Endodermal cell (in vitro differentiated cells): ENCODE data around the gene SIX4. TPM values are rescaled to one million over a fixed set of nuclear protein-coding genes. Genes with fewer than 3 reads are reported as not detected.

Source experiments
- DNase-seq: peaks from one replicate; pipeline ENCODE4 v3.0.0-alpha.2; 2017
- H3K27ac ChIP-seq: 2 replicates; pipeline ENCODE4 v1.5.1; 2013; ENCODE audit warnings: mild to moderate bottlenecking, low read depth, low read length, moderate library complexity
- H3K27me3 ChIP-seq: 2 replicates; pipeline ENCODE4 v1.6.1; 2013; ENCODE audit warnings: mild to moderate bottlenecking, low read length, moderate library complexity; ENCODE audit not compliant: insufficient read depth, control insufficient read depth, poor library complexity, severe bottlenecking
- H3K36me3 ChIP-seq: 2 replicates; pipeline ENCODE4 v1.7.0; 2013; ENCODE audit warnings: mild to moderate bottlenecking, low read length, moderate library complexity; ENCODE audit not compliant: control insufficient read depth, insufficient read depth
- H3K4me1 ChIP-seq: one replicate; pipeline ENCODE4 v1.7.0; 2013; ENCODE audit warnings: low read length; ENCODE audit not compliant: control insufficient read depth, insufficient read depth
- H3K4me3 ChIP-seq: 2 replicates; pipeline ENCODE4 v1.5.1; 2013; ENCODE audit warnings: mild to moderate bottlenecking, low read length, moderate library complexity
- H3K9ac ChIP-seq: 2 replicates; pipeline ENCODE4 v1.6.1; 2013; ENCODE audit warnings: mild to moderate bottlenecking, low read length, moderate library complexity; ENCODE audit not compliant: poor library complexity, severe bottlenecking; ENCODE audit errors: extremely low read depth
- H3K9me3 ChIP-seq: 2 replicates; pipeline ENCODE4 v1.6.1; 2013; ENCODE audit warnings: mild to moderate bottlenecking, low read length, moderate library complexity; ENCODE audit not compliant: control insufficient read depth
- H3K27ac Mint-ChIP-seq: 2 replicates; pipeline ENCODE4 v1.8.0; 2020; ENCODE audit warnings: mixed read lengths
- H3K27me3 Mint-ChIP-seq: 2 replicates; pipeline ENCODE4 v1.8.0; 2021; ENCODE audit warnings: mild to moderate bottlenecking, mixed read lengths; ENCODE audit not compliant: insufficient read depth
- H3K36me3 Mint-ChIP-seq: 2 replicates; pipeline ENCODE4 v1.8.0; 2020; ENCODE audit warnings: low read depth, mixed read lengths
- H3K4me1 Mint-ChIP-seq: 2 replicates; pipeline ENCODE4 v1.8.0; 2020; ENCODE audit warnings: mixed read lengths
- H3K4me3 Mint-ChIP-seq: 2 replicates; pipeline ENCODE4 v1.8.0; 2020; ENCODE audit warnings: mild to moderate bottlenecking, moderate library complexity, mixed read lengths
- H3K9me3 Mint-ChIP-seq: 2 replicates; pipeline ENCODE4 v1.8.0; 2020; ENCODE audit warnings: mild to moderate bottlenecking, mixed read lengths
- CTCF ChIP-seq: fragments of 200-600 bp; sonication (generic); conservative IDR thresholded peaks from 2 replicates; pipeline ENCODE4 v1.5.0; 2021; ENCODE audit warnings: antibody characterized with exemption, mild to moderate bottlenecking
- WGBS, 2 experiments: methylation state at CpG; one replicate each; pipeline versions ENCODE4 v1.1.5 to v1.1.7; 2013; ENCODE audit warnings: missing lambda C conversion rate in 2 of 2, mixed read lengths in 1 of 2; ENCODE audit not compliant: insufficient coverage in 1 of 2, insufficient read length in 1 of 2; 5-methylcytosine and 5-hydroxymethylcytosine counted together
- total RNA-seq, 2 donors: library from RNA; stranded (reverse); fragmentation: NEBNext Ultra II Directional in 1 of 2; extraction: Animal tissue kit (Norgen Biotek cat#: 25700) in 1 of 2; gene quantifications; 2 replicates in 1 of 2; 3 replicates in 1 of 2; pipeline ENCODE4 v1.2.1, GENCODE V29; 2021

Gene SIX4
- total RNA-seq, 2 donors from 2014 or later = 5.6 to 9.8 TPM

DNA sequence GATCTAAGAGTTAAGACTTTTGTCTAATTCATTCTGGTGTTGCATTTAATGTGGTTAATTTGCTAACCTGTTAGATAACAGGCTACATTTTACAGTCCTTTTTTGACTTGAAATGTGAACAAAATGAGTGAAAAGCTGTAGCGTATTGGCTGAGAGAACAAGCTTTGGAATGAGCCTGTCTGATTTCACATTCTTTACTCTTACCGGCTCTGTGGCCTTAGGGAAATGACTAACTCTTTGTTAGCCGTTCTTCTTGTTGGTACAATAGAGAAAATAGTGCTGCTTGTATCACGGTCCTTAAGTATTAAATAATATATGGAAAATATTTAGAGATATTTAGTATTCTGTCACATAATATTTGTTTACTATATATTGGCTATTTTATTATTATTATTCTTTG, 12.3 kb upstream of the SIX4 start:
- Histone ChIP-seq H3K4me3 (peak overlapping the region; percentile 98), H3K9me3 (no peaks in the 10 kb centered on the region), H3K27ac (no peak overlapping the region), H3K36me3 (no peaks in the 10 kb centered on the region), H3K27me3 (peaks cover 23% of the 10 kb centered on the region), H3K9ac (peak overlapping the region; percentile 26), H3K4me1 (no peaks in the 10 kb centered on the region)
- Mint-ChIP-seq H3K27me3 (peaks cover 25% of the 10 kb centered on the region), H3K4me1 (peaks cover 11% of the 10 kb centered on the region), H3K27ac (no peak overlapping the region), H3K36me3 (no peaks in the 10 kb centered on the region), H3K9me3 (no peaks in the 10 kb centered on the region), H3K4me3 (peak overlapping the region; percentile 99)
- 65% methylated on average over 3 of the region's 4 CpGs; no CpG with 5 or more reads in 1 of the 2 experiments for WGBS, 2 experiments
- no peak for TF ChIP-seq CTCF
- no peak for DNase-seq

DNA sequence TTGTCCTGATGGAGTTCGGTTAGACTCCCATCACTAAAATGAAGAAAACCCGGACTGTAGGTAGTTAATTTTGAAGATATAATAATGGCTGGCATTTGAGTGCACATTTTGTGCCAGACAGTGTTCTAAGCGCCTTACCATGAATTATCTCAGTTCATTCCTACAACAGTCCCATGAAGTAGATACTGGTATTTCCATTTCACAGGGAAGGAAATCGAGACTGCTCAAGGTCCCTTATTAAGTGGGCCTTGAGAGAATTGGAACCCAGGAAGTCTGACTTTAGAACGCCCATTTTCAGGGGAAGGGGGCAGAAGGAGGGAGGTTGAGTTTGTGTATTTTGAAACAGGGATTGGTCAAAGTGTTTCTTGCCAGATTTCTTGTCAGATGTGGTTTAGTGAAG, 11.3 kb upstream of the SIX4 start:
- peaks cover 11% of the 10 kb centered on the region for H3K4me1 Mint-ChIP-seq
- Histone ChIP-seq H3K27me3 (peaks cover 23% of the 10 kb centered on the region), H3K4me1 (no peaks in the 10 kb centered on the region), H3K9me3 (no peaks in the 10 kb centered on the region), H3K4me3 (peak overlapping the region; percentile 98), H3K9ac (peak overlapping the region; percentile 80), H3K27ac (no peak overlapping the region), H3K36me3 (no peaks in the 10 kb centered on the region)
- peaks cover 6% of the 10 kb centered on the region for H3K9me3 Mint-ChIP-seq
- no peaks in the 10 kb centered on the region for H3K36me3 Mint-ChIP-seq
- WGBS, 2 experiments = 23 to 30% methylated on average over 2 to 5 of the region's 5 CpGs
- H3K27ac Mint-ChIP-seq = peak overlapping the region; percentile 99
- DNase-seq = no peak
- peak overlapping the region; percentile 99 for H3K4me3 Mint-ChIP-seq
- no peak for TF ChIP-seq CTCF
- peaks cover 36% of the 10 kb centered on the region for H3K27me3 Mint-ChIP-seq

DNA sequence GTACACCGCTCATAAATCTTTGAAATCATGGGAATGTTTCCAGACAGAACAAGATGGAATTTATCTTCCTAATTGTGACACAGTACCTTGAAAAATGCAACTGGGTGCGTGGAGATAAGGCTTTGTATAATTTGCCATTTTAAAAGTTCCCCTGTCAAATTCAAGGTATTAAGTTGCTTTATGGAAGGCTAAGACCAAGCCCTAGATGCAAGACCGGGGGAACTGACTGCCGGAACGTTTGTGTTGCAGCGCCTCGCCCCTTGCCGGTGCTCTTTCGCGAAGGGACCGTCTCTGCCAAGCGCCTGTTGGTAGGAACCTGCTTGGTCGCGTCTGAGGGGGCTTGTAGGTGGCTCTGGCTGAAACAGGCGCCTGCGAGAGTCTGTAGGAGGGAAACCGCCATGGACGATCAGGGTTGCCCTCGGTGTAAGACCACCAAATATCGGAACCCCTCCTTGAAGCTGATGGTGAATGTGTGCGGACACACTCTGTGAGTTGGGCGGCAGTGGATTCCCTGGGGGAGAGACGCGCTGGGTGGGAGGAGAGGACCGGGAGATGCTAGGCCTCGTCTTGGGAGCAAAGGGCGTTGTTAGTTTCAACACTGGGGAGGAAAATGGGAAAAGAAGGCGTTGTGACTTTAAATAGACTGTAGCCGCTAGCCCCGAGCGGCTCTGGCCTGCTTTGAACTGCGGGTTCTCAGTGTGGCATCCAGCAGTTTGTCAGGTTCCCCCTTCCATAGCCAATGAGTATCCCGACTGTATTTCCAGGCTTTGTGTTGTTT, 10.5 kb upstream of the SIX4 start, which contains the start of gene MNAT1:
Gene MNAT1 (plus strand): TSS at position 297 of the 778 bp plus-strand sequence. CDS start 102 bp downstream, at position 399.
- Histone ChIP-seq H3K4me3 (peak within 1 kb of the TSS; percentile 98), H3K4me1 (no peaks in the 10 kb centered on the region), H3K27me3 (peaks cover 30% of the 10 kb centered on the region), H3K36me3 (no peaks in the 10 kb centered on the region), H3K9ac (peak within 1 kb of the TSS; percentile 80), H3K9me3 (no peaks in the 10 kb centered on the region), H3K27ac (peak within 1 kb of the TSS; percentile 33)
- no peaks in the 10 kb centered on the region for H3K36me3 Mint-ChIP-seq
- peak within 1 kb of the TSS; percentile 99 for H3K4me3 Mint-ChIP-seq
- H3K4me1 Mint-ChIP-seq = peaks cover 11% of the 10 kb centered on the region
- H3K27ac Mint-ChIP-seq = peak within 1 kb of the TSS; percentile 99
- peak; percentile 11 for TF ChIP-seq CTCF
- H3K9me3 Mint-ChIP-seq = peaks cover 6% of the 10 kb centered on the region
- peaks cover 44% of the 10 kb centered on the region for H3K27me3 Mint-ChIP-seq
- WGBS, 2 experiments = 3 to 6% methylated on average over 14 to 33 of the region's 33 CpGs
- peak; percentile 94 for DNase-seq
